Smooth muscle cell (in vitro differentiated cells): ENCODE data around the gene CUL2. TPM values are rescaled to one million over a fixed set of nuclear protein-coding genes. Genes with fewer than 3 reads are reported as not detected.

Source experiments
- DNase-seq: peaks from one replicate; lab custom pipeline; 2025; ENCODE audit not compliant: unreplicated experiment; lab: John Stamatoyannopoulos, UW
- H2AFZ ChIP-seq: fragments of 200-600 bp; sonication (generic); 2 replicates; pipeline ENCODE4 v1.6.0; 2016; ENCODE audit warnings: antibody characterized with exemption, low read depth, mild to moderate bottlenecking
- H3F3A ChIP-seq: fragments of 200-600 bp; sonication (generic); 2 replicates; pipeline ENCODE4 v1.6.0; 2017; ENCODE audit warnings: antibody characterized with exemption, low read depth
- H3K27ac ChIP-seq: fragments of 200-600 bp; sonication (generic); 2 replicates; pipeline ENCODE4 v1.5.1; 2016; ENCODE audit warnings: low read depth, mild to moderate bottlenecking
- H3K27me3 ChIP-seq: fragments of 200-600 bp; sonication (generic); 2 replicates; pipeline ENCODE4 v1.6.1; 2016; ENCODE audit warnings: low read depth, mild to moderate bottlenecking
- H3K36me3 ChIP-seq: fragments of 200-600 bp; sonication (generic); 2 replicates; pipeline ENCODE4 v1.5.1; 2016; ENCODE audit warnings: low read depth
- H3K4me1 ChIP-seq: fragments of 200-600 bp; sonication (generic); 2 replicates; pipeline ENCODE4 v1.5.1; 2016; ENCODE audit warnings: low read depth
- H3K4me2 ChIP-seq: fragments of 200-600 bp; sonication (generic); 2 replicates; pipeline ENCODE4 v1.6.0; 2016; ENCODE audit warnings: mild to moderate bottlenecking
- H3K4me3 ChIP-seq: fragments of 200-600 bp; sonication (generic); 2 replicates; pipeline ENCODE4 v1.5.1; 2016; ENCODE audit warnings: mild to moderate bottlenecking
- H3K79me2 ChIP-seq: fragments of 200-600 bp; sonication (generic); 2 replicates; pipeline ENCODE4 v1.6.0; 2016; ENCODE audit warnings: low read depth, mild to moderate bottlenecking
- H3K9ac ChIP-seq: fragments of 200-600 bp; sonication (generic); 2 replicates; pipeline ENCODE4 v1.6.0; 2016; ENCODE audit warnings: low read depth
- H3K9me3 ChIP-seq: fragments of 200-600 bp; sonication (generic); replicated peaks from 2 replicates; pipeline ENCODE4 v1.5.1; 2016; ENCODE audit warnings: low read depth
- H4K20me1 ChIP-seq: fragments of 200-600 bp; sonication (generic); 2 replicates; pipeline ENCODE4 v1.6.0; 2016; ENCODE audit warnings: low read depth
- CTCF ChIP-seq: fragments of 200-600 bp; sonication (generic); IDR thresholded peaks from 2 replicates; pipeline ENCODE4 v1.5.1; 2017; ENCODE audit warnings: borderline replicate concordance, mild to moderate bottlenecking, antibody characterized with exemption; ENCODE audit not compliant: insufficient read depth, poor library complexity, severe bottlenecking
- WGBS: methylation state at CpG from one replicate; pipeline ENCODE4 v1.1.7; 2016; ENCODE audit warnings: low lambda C conversion rate; 5-methylcytosine and 5-hydroxymethylcytosine counted together
- polyA plus RNA-seq: library from polyadenylated mRNA; unstranded; fragments of >200 nt; fragmentation: Nextera tagmentation; extraction: Ambion mirVana; gene quantifications from 2 replicates; pipeline ENCODE4 v1.2.1, GENCODE V29; 2016
- total RNA-seq: library from RNA; depleted of rRNA; stranded (reverse); fragments of >200 nt; gene quantifications from 2 replicates; pipeline ENCODE4 v1.2.3, GENCODE V29; 2014

The CUL2 gene
- total and polyA plus RNA-seq, 2 experiments from 2014 or later = 38.7 to 39.6 TPM

DNA sequence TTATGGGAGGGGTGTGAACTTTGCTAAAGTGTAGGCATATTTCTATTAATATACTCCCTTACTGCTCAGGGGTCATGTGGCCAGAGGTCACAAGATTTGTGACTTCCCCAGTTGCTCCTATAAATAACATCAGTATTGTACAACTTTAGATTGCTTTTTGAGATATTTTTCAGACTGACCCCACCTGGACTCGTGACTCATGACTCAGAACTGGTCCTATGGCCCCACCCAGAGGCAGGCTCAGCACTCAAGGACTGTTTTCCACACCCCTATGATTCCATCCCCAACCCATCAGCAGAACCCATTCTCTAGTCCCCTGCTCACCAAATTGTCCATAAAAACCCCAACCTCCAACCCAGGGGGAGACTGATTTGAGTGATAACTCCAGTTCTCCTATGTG is 2.7 kb upstream of the CUL2 start:
- no peaks in the 10 kb centered on the region for H3K36me3 ChIP-seq
- no peak overlapping the region for H2AFZ ChIP-seq
- TF ChIP-seq CTCF = no peak
- no peaks in the 10 kb centered on the region for H4K20me1 ChIP-seq
- no peak overlapping the region for H3K4me2 ChIP-seq
- H3K27me3 ChIP-seq = peaks cover 5% of the 10 kb centered on the region
- 65% methylated on average over 1 of the region's 1 CpG for WGBS
- H3F3A ChIP-seq = no peaks in the 10 kb centered on the region
- H3K4me3 ChIP-seq = no peak overlapping the region
- peaks cover 23% of the 10 kb centered on the region for H3K79me2 ChIP-seq
- no peak for DNase-seq
- H3K9ac ChIP-seq = no peak overlapping the region
- H3K9me3 ChIP-seq = no peaks in the 10 kb centered on the region
- no peak overlapping the region for H3K27ac ChIP-seq
- H3K4me1 ChIP-seq = peaks cover 6% of the 10 kb centered on the region

DNA sequence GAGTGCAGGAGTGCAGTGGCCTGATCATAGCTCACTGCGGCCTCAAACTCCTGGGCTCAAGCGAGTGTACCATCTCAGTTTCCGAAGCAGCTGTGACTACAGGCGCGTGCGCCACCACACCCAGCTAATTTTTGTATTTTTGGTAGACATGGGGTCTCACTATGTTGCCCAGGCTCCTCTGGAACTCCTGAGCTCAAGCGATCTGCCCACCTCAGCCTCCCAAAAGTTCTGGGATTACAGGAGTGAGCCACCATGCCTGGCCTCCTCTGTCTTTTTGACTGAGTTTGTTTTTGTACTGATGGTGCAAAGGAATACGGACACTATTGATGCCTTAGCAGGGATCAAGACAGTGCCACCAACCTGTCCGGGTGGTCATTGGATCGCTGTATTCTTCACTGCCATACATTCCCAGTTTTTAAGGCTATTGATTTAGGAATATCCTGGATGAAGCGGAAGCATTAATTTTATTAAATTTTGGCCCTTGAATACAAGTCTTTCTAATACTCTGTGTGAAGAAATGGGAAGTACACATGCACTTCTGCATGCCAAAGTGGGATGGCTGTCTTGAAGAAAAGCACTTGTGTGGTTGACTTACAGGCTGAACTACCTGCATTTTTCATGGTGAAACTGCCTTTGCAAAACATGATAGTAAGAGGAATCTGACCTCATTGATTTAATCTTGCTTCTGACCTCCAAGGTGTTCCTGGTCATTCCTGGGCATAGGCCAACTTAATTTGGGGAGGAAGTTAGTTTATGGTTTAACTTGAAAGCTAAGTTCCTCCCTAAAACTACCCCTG is 2.1 kb upstream of the CUL2 start:
- no peak overlapping the region for H2AFZ ChIP-seq
- TF ChIP-seq CTCF = no peak
- 96% methylated on average over 11 of the region's 11 CpGs for WGBS
- H4K20me1 ChIP-seq = no peaks in the 10 kb centered on the region
- H3K36me3 ChIP-seq = no peaks in the 10 kb centered on the region
- no peaks in the 10 kb centered on the region for H3K27me3 ChIP-seq
- DNase-seq = no peak
- H3K4me2 ChIP-seq = no peak overlapping the region
- H3K79me2 ChIP-seq = peaks cover 29% of the 10 kb centered on the region
- no peak overlapping the region for H3K27ac ChIP-seq
- H3K9ac ChIP-seq = no peak overlapping the region
- H3F3A ChIP-seq = no peaks in the 10 kb centered on the region
- H3K4me3 ChIP-seq = no peak overlapping the region
- no peaks in the 10 kb centered on the region for H3K9me3 ChIP-seq
- H3K4me1 ChIP-seq = peaks cover 6% of the 10 kb centered on the region

- Histone ChIP-seq H3K9ac (peak overlapping the region; percentile 92), H3K27ac (peak overlapping the region; percentile 81), H3K4me1 (peaks cover 6% of the 10 kb centered on the region), H3K36me3 (no peaks in the 10 kb centered on the region), H3K4me3 (peak overlapping the region; percentile 99), H3K79me2 (peaks cover 54% of the 10 kb centered on the region), H3K9me3 (no peaks in the 10 kb centered on the region), H4K20me1 (peaks cover 13% of the 10 kb centered on the region), H3K27me3 (no peaks in the 10 kb centered on the region), H3F3A (no peaks in the 10 kb centered on the region), H3K4me2 (peak overlapping the region; percentile 87), H2AFZ (peak overlapping the region; percentile 94)
- under 1% methylated on average over 18 of the region's 27 CpGs for WGBS
- TF ChIP-seq CTCF = no peak
- DNase-seq = no peak
These were observed 455 bp downstream of the CUL2 start for GRCh38 chr10:35089611-35090161.
